Measurements from ENCODE around the gene GPHN.

DNA sequence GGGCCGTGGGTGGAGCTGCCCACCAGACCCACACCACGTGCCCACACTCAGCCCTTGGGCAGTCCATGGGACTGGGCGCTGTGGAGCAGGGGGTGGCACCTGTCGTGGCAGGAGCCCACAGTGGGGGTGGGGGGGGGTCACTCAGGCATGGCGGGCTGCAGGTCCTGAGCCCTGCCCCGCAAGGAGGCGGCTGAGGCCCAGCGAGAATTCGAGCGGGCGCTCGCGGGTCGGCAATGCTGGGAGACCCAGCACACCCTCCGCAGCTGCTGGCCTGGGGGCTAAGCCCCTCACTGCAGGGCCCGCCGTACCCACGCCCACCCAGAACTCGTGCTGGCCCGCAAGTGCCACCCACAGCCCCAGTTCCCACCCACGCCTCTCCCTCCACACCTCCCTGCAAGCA, 548.7 kb downstream of the GPHN start:
- TF ChIP-seq, protein P1, sequence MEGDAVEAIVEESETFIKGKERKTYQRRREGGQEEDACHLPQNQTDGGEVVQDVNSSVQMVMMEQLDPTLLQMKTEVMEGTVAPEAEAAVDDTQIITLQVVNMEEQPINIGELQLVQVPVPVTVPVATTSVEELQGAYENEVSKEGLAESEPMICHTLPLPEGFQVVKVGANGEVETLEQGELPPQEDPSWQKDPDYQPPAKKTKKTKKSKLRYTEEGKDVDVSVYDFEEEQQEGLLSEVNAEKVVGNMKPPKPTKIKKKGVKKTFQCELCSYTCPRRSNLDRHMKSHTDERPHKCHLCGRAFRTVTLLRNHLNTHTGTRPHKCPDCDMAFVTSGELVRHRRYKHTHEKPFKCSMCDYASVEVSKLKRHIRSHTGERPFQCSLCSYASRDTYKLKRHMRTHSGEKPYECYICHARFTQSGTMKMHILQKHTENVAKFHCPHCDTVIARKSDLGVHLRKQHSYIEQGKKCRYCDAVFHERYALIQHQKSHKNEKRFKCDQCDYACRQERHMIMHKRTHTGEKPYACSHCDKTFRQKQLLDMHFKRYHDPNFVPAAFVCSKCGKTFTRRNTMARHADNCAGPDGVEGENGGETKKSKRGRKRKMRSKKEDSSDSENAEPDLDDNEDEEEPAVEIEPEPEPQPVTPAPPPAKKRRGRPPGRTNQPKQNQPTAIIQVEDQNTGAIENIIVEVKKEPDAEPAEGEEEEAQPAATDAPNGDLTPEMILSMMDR (IDR thresholded peaks at IDR 0.05), result no peak
- TF ChIP-seq POLR2A (IDR thresholded peaks at IDR 0.05), result no peak

Data from heart left ventricle (tissue), 13 donors.